GM12801 (cell line): ENCODE data around the gene HORMAD2.

Experiments
- TF ChIP-seq, protein P1 (sequence below): IDR thresholded peaks from one replicate; pipeline ENCODE4 v1.5.1; 2011; ENCODE audit warnings: control low read depth; ENCODE audit not compliant: insufficient read length; ENCODE audit errors: extremely low read depth

HORMAD2 gene

DNA sequence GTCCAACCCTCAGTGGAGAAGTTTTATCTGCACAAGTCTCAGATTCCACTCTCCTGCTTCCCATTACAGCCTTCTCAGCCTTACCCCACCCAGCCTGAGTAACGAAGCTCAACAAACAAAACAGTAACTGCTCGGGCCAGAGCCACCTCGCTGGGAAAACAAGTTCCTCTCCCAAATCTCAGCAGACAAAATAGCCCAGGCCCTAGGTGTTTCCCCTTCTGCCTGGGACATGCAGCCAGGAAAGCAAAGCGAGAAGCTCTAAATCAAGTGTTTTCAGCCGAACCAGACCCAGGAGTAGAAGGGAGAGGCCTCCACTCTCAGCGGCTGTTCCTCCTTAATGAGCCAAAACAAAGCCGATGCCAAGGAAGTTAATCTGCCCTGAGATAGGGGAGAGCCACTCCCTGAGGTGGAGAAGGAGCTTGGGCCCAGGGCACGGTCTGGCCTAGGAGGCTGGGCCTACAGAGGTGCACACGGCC is 122.3 kb downstream of the HORMAD2 start:
- TF ChIP-seq, protein P1, sequence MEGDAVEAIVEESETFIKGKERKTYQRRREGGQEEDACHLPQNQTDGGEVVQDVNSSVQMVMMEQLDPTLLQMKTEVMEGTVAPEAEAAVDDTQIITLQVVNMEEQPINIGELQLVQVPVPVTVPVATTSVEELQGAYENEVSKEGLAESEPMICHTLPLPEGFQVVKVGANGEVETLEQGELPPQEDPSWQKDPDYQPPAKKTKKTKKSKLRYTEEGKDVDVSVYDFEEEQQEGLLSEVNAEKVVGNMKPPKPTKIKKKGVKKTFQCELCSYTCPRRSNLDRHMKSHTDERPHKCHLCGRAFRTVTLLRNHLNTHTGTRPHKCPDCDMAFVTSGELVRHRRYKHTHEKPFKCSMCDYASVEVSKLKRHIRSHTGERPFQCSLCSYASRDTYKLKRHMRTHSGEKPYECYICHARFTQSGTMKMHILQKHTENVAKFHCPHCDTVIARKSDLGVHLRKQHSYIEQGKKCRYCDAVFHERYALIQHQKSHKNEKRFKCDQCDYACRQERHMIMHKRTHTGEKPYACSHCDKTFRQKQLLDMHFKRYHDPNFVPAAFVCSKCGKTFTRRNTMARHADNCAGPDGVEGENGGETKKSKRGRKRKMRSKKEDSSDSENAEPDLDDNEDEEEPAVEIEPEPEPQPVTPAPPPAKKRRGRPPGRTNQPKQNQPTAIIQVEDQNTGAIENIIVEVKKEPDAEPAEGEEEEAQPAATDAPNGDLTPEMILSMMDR: no peak

DNA sequence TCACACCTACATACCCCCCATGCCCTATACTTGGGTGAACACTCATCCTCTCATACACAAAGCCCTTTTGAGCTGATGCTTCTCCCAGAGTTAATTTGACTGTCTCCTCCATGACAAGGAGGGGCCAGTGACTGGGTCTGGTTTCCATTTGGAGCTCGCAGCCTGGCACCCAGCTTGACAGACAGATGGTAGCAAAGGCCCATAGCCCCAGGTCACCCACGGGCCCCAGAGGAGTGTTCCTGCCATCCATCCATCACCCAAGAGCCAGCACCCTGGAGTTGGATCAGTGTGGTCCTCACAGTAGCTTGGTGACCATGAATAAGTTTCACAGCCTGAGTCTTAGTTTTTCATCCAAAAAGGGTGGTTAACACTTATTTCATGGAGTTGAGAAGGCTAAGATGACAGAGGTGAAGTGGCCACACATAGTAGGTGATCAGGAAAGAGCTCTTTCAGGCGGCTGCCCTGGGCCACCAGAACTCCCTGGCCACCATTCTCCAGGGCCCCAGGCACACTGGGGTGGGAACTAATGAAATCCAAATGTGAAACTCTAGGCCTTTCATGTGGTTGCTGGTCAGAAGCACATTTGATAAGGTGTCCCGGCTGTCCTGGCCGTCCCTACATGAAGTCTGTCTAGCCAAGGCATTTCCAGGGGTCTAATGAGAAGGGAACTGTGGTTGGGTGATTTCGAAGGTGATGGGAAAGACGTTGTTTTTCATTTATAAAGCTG is 123.9 kb downstream of the HORMAD2 start:
- TF ChIP-seq, protein P1: no peak

DNA sequence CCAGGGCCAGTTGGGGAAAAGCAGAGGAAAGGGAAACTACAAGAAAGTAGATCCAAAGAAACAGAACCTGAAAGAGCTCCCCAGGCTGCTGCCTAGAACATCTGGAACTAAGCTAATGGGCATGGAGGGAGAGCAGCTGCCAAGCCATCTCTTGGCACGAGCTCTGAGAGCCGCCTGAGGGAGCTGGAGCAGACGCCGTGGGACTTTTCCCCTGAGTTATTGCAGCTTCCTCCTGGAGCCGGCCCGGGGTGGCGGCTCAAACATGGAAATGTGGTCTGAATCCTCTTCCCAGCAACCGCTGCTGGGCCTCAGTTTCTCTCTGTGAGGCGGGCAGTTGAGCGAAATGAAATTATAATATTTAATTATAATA is 124.5 kb downstream of the HORMAD2 start:
- TF ChIP-seq, protein P1: no peak

DNA sequence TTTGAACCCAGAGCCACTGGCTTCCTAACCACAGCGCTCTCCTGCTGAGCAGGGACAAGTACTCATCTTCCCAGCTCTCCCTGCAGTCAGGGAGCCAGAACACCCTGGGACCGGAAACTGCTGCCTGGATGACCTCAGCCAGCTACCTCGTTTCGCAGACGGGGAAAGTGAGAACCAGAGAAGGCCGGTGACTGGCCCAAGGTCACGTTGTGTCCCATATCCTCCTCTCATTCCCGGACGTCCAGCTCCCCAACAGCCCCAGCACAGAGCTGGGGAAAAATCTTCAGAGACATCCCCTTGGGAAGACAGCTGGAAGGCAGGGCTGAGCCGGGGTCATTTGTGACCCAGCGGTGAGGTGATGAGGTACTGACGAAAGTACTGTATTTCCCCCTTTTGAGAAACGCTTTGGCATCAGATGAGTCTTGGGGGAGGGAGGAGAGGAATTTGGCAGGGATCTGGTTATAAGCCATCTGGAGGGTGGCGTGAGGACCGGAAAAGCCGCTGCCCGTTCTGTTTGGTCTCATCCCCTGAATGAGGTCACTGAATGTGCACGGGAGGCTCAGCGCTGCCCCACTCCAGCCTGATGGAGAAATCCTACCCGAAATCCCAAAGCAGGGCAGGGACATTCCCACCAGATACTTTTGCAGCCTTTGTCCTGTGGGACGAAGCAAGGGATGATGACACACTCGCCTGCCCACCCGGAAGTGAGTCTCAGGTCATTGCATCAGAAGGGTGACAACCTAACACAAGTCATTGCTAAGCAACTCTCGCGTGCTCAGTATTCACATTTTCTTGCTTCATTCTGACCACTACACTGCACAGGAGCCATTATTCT is 125.2 kb downstream of the HORMAD2 start:
- TF ChIP-seq, protein P1: no peak

DNA sequence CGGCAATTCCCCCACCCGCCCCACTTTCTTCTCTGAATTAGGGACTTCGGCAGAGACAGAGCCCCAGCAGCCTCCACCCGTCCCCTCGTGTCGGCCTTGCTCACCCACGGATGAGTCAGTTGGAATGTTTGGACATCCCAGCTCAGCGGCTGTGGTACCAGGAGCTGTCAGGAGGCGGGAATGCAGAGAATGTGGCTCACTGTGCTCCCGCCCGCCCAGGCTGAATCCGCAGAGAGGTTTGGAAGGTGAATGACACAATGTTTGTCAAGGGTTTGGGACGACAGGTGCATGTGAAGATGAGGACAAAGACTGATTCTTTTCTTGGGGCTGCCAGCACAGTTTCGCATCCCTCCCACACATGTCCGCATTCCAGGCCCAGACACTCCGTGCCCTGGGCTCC is 126.7 kb downstream of the HORMAD2 start:
- TF ChIP-seq, protein P1: no peak

DNA sequence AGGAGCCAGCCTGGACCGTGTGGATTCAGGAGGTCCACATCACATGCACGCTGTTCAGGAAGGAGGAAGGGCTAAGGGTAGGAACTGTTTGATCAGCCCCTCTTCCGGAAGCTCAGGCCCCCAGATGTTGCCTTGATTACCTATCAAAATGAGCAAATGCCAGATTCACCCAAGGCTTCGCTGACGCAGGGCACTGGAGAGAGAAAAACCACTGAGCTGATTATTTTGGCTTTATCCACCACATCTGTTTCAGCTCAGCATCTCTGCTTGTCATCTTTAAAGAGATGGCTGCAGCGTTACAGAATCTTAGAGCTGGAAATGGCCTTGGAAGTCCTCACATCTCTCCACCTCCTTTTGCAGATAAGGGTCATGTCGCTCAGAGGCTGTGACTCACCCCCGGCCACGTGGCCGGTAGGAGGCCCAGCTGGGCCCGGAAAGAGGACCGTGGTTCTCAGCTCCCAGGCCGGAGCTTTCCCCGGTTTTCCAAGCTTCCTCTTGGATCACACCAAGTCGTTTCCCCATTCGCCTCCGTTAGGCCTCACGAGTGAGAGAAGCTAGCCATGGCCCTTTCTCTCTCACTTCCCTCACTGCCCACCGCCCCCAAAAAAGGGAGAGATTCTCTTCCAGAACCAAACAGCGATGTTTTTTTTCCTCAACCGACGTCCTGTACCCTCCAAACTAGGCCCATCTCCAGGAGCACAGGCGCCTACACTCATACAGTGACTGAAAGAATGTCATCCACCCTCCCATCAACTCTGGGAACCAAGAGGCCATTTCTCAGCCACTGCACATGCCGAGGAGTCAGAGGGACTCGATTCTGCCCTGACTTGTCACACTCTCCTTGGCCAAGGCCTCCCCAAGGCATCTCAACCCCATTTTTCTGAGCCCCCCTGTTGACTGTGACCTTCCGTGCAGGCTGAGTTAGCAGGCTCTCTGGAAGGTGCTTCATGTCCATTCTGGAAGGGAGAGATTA is 128.7 kb downstream of the HORMAD2 start:
- TF ChIP-seq, protein P1: no peak
